Activated naive CD4-positive, alpha-beta T cell treated with anti-CD3 and anti-CD28 coated beads, Interleukin-2, amount 50 U/mL, for 24 hours (primary cell): ENCODE measurements around the gene GNB5.
"Not testable (repeated sequence)": the region's sequence is repeated elsewhere in the genome, so short reads cannot be mapped to it uniquely, and the experiment has no call there.

Source experiments
- H3K27ac Mint-ChIP-seq: one replicate; pipeline ENCODE4 v1.8.0; 2021; ENCODE audit warnings: mild to moderate bottlenecking, mixed read lengths
- H3K27me3 Mint-ChIP-seq: one replicate; pipeline ENCODE4 v1.8.0; 2021; ENCODE audit warnings: mixed read lengths
- H3K36me3 Mint-ChIP-seq: one replicate; pipeline ENCODE4 v1.8.0; 2021; ENCODE audit warnings: mixed read lengths
- H3K4me1 Mint-ChIP-seq: one replicate; pipeline ENCODE4 v1.8.0; 2021; ENCODE audit warnings: mixed read lengths
- H3K4me3 Mint-ChIP-seq: one replicate; pipeline ENCODE4 v1.8.0; 2021; ENCODE audit warnings: mild to moderate bottlenecking, mixed read lengths
- H3K9me3 Mint-ChIP-seq: one replicate; pipeline ENCODE4 v1.8.0; 2021; ENCODE audit warnings: mixed read lengths

The GNB5 gene

DNA sequence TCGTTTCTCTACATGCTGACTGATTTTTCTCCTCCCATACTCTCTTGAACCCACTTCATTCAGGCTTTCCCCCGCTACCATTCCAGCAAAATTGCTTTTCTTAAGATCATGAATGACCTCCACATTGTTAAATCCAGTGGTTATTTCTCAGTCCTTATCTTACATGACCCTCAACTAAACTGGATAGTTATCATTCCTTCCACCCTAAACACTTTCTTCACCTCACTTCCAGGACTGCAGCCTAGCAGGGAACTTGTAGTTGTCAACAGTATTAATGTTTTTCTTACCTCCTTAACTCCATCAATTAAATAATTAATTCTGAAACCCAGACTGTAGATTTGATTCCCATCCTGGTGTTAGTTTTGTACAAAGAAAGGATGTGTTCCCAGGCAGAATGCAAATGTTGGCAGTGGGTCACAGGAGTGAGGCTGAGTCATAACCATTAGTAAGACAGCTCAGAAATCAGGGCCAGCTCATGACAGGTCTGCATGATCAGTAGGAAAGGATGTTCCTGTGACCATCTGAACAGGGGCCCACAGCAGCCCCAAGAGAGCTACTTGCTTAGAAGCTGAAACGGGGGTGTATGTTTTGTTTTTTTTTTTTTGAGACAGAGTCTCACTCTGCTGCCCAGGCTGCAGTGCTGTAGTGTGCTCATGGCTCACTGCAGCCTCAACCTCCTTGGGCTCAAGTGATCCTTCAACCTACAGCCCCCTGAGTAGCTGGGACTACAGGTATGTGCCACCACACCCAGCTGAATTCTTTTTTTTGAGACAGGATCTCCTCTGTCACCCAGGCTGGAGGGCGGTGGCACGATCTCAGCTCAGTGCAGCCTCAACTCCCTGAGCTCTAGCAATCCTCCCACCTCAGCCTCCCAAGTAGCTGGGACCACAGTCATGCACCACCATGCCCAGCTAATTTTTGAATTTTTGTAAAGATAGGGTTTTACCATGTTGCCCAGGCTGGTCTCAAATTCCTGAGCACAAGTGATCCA lies 87.7 kb downstream of the GNB5 start:
- H3K4me1 Mint-ChIP-seq = no peaks in the 10 kb centered on the region
- no peaks in the 10 kb centered on the region for H3K9me3 Mint-ChIP-seq
- H3K27me3 Mint-ChIP-seq = peaks cover 2% of the 10 kb centered on the region
- H3K27ac Mint-ChIP-seq = no peak overlapping the region
- H3K4me3 Mint-ChIP-seq = no peak overlapping the region
- H3K36me3 Mint-ChIP-seq = peaks cover 2% of the 10 kb centered on the region

DNA sequence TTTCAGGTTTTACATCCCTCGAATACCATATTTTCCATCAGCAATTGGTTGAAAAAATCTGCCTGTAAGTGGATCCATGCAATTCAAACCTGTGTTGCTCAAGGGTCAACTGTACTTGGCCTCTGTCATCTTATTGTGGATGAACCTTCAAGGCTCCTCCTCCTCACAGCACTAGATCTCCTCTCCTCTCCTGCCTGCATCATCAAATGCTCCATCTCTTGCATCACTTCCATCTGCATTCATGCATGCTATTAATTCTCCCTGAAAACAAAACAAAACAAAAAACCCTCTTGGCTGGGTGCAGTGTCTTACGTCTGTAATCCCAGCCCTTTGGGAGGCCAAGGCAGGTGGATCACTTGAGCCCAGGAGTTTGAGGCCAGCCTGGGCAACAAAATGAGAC lies 88.7 kb downstream of the GNB5 start:
- no peak overlapping the region for H3K4me3 Mint-ChIP-seq
- H3K4me1 Mint-ChIP-seq = no peaks in the 10 kb centered on the region
- no peak overlapping the region for H3K27ac Mint-ChIP-seq
- H3K27me3 Mint-ChIP-seq = peaks cover 2% of the 10 kb centered on the region
- peaks cover 2% of the 10 kb centered on the region for H3K36me3 Mint-ChIP-seq
- H3K9me3 Mint-ChIP-seq = no peaks in the 10 kb centered on the region

DNA sequence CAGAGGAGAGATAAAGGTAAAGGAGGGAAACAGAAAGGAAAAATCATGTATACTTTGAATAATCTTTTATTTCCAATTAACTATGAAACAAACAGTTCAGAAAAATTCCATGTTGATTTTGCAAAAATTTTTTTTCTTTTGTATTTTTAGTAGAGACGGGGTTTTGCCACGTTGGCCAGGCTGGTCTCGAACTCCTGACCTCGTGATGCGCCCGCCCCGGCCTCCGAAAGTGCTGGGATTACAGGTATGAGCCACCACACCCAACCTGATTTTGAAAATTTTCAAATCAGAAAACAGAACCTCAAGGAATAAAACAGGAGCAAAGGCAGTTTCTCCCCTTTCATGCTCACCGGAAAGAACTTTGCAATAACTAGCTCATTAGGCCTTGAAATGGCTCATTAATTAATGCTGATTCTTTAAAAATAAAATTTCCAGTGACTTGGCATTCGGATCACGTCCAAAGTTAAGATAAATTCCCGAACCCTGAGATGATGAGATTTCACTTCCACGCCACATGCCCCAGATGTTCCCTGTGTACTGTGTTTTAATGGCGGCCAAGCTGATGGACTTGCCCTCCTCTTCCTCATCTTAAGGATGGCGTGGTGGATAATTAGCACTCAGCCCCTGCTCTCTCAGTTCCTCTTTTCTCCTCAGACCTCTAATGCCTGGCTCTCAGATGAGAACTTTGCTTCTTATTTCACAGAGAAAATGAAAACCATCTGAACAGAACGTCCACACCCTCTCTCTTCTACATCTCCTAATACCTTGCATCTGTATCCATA lies 89.5 kb downstream of the GNB5 start:
- Mint-ChIP-seq H3K27me3 (peaks cover 2% of the 10 kb centered on the region), H3K9me3 (no peaks in the 10 kb centered on the region), H3K36me3 (peaks cover 2% of the 10 kb centered on the region), H3K4me1 (no peaks in the 10 kb centered on the region), H3K4me3 (no peak overlapping the region), H3K27ac (no peak overlapping the region)

DNA sequence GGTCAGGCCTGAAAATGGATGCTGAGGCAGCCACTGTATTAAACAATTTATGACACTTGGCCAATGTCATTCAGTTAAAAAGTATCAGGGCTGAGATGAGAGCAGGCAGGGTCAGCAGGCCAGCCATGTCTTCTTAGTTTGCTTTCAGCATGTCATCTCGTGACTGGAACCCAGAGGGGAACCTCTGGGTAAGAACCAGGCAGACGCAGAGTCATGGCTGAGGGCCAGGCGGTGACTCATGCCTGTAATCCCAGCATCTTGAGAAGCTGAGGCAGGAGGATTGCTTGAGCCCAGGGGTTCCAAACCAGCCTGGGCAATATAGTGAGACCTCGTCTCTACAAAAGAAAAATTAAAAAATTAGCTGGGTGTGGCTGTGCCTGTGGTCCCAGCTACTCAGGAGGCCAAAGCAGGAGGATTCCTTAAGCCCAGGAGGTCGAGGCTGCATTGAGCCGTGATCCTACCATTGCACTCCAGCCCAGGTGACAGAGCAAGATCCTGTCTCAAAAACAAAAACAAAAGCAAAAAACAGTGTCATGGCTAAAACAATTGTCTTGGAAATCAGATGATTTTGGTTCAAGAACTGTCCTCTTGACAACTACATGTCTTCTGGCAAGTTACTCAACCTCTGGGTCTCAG lies 90.3 kb downstream of the GNB5 start:
- peaks cover 2% of the 10 kb centered on the region for H3K27me3 Mint-ChIP-seq
- H3K4me3 Mint-ChIP-seq = no peak overlapping the region
- no peaks in the 10 kb centered on the region for H3K9me3 Mint-ChIP-seq
- no peak overlapping the region for H3K27ac Mint-ChIP-seq
- peaks cover 2% of the 10 kb centered on the region for H3K36me3 Mint-ChIP-seq
- no peaks in the 10 kb centered on the region for H3K4me1 Mint-ChIP-seq

DNA sequence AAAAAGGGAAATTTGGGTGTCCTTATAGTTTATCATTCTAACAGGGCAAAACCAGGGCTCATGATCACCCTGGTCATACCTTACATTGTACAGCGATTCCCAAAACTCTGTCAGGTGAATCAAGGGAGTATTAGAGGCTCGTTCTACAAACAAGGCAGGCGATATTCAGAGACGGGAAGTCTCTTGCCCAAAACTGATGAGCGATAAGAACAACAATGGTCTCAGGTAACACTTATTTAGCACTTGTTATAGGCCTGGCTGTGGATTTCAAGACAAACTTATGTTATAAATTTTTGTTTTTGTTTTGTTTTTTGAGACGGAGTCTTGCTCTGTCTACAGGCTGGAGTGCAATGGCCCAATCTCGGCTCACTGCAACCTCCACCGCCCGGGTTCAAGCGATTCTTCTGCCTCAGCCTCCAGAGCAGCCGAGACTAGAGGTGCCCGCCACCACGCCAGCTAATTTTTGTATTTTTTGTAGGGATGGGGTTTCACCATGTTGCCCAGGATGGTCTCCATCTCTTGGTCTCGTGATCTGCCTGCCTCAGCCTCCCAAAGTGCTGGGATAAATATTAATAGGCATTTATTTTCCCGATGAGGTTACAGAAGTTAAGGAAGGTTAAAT lies 91.4 kb downstream of the GNB5 start:
- H3K9me3 Mint-ChIP-seq = no peaks in the 10 kb centered on the region
- H3K4me3 Mint-ChIP-seq = no peak overlapping the region
- no peaks in the 10 kb centered on the region for H3K4me1 Mint-ChIP-seq
- no peaks in the 10 kb centered on the region for H3K36me3 Mint-ChIP-seq
- H3K27ac Mint-ChIP-seq = no peak overlapping the region
- peaks cover 2% of the 10 kb centered on the region for H3K27me3 Mint-ChIP-seq

DNA sequence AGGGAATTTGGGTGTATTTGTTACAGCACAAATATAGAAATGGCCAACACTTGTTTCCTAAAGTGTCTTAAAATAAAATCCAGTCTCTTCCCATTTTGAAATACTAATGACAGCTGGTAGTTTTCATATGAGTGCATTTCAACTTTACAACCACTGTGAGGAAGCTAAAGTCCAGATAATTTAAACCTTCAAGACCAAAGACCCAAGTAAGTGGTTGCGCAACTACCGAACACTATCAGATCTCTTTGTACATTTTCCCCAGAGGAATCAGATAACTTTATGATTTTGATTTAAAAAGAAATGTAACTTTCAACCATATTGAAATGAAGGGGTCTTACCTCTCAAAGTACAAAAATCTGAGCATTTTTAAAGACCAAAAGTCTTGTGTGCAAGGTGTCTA lies 92.9 kb downstream of the GNB5 start:
- Mint-ChIP-seq H3K27ac (no peak overlapping the region), H3K4me1 (no peaks in the 10 kb centered on the region), H3K4me3 (no peak overlapping the region), H3K36me3 (no peaks in the 10 kb centered on the region), H3K9me3 (no peaks in the 10 kb centered on the region), H3K27me3 (peaks cover 2% of the 10 kb centered on the region)

DNA sequence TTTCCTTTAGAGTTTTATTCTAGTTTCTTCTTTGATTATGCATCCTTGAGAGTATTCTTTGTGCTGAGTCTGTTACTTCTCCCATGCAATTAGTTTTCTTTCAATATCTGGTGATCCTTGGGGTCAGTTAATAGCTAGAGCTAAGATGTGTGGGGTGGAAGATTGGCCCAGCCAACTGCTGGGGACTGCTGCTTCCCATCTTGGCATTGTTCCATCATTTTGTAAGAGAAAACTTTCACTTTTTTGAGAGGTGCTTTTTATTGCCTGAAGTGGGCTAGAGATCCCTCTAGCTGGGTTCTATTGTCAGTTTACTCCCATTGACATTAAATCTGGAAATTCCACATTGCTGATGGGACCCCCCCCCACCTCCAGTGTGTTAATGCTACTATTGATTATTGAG lies 94.0 kb downstream of the GNB5 start:
- Mint-ChIP-seq H3K36me3 (no peaks in the 10 kb centered on the region), H3K27me3 (peaks cover 2% of the 10 kb centered on the region), H3K9me3 (no peaks in the 10 kb centered on the region), H3K4me1 (no peaks in the 10 kb centered on the region), H3K4me3 (no peak overlapping the region), H3K27ac (no peak overlapping the region)

DNA sequence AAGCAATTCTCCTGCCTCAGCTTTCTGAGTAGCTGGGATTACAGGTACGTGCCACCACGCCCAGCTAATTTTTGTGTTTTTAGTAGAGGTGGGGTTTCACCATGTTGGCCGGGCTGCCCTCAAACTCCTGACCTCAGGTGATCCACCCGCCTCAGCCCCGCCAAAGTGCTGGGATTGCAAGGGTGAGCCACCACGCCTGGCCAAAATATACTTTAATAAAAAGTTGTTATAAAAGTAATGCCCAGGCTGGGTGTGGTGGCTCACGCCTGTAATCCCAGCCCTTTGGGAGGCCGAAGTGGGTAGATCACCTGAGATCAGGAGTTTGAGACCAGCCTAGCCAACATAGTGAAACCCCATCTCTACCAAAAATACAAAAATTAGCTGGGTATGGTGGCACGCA lies 94.7 kb downstream of the GNB5 start:
- not testable (repeated sequence) for H3K36me3 Mint-ChIP-seq, H3K27ac Mint-ChIP-seq, H3K4me1 Mint-ChIP-seq, H3K4me3 Mint-ChIP-seq, H3K27me3 Mint-ChIP-seq, H3K9me3 Mint-ChIP-seq

DNA sequence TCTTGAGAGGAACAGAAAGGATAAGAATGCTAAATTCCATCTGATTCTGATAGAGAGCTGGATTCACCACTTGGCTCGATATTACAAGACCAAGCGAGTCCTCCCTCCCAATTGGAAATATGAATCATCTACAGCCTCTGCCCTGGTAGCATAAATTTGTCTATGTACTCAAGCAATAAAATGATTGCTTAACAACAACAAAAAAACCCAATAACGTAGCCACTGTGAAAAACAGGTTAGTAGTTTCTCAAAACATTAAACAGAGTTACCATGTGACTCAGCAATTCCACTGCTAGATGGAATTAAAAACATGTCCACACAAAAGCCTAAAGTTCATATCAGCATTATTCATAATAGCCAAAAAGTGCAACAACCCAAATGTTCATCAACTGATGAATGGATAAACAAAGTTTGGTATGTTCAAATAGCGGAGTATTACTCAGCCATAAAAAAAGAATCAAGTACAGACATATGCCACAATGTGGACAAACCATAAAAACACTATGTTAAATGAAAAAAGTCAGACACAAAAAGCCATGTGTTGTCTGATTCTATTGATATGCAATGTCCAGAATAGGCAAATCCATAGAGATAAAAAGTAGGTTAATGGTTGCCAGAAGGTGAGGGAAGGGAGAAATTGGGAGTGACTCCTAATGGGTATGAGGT lies 95.5 kb downstream of the GNB5 start:
- Mint-ChIP-seq H3K27me3 (peaks cover 2% of the 10 kb centered on the region), H3K36me3 (no peaks in the 10 kb centered on the region), H3K4me3 (no peak overlapping the region), H3K9me3 (no peaks in the 10 kb centered on the region), H3K27ac (no peak overlapping the region), H3K4me1 (no peaks in the 10 kb centered on the region)

DNA sequence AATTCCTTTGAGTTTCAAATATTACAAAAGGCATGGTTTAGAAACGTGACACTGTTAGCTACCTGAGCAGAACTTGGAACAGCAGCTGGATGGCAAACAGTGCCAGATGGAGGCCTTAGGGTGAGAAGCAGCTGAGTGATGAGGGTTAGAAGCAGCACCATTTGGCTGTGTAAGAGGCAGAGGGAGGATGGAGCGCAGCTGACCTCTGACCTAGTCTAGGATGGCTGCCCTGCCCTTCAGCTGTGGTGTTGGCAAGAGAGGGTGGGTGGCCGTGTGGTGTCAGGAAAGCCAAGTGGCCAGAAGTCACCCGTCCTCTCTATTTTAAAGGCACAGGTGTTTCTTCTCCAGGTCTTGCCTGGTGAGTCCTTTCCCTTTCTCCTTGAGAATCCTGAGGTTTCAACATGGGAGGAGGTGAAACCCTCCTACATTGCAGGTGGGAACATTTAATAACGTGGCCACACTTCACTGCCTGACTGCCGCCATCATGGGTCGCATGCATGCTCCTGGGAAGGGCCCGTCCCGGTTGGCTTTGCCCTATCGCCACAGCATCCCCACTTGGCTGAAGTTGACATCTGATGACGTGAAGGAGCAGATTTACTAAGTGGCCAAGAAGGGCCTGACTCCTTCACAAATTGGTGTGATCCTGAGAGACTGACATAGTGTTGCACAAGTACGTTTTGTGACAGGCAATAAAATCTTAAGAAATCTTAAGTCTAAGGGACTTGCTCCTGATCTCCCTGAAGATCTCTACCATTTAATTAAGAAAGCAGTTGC lies 96.2 kb downstream of the GNB5 start:
- Mint-ChIP-seq H3K27me3 (peaks cover 2% of the 10 kb centered on the region), H3K36me3 (no peaks in the 10 kb centered on the region), H3K9me3 (peaks cover 6% of the 10 kb centered on the region), H3K4me1 (no peaks in the 10 kb centered on the region), H3K27ac (no peak overlapping the region), H3K4me3 (no peak overlapping the region)

DNA sequence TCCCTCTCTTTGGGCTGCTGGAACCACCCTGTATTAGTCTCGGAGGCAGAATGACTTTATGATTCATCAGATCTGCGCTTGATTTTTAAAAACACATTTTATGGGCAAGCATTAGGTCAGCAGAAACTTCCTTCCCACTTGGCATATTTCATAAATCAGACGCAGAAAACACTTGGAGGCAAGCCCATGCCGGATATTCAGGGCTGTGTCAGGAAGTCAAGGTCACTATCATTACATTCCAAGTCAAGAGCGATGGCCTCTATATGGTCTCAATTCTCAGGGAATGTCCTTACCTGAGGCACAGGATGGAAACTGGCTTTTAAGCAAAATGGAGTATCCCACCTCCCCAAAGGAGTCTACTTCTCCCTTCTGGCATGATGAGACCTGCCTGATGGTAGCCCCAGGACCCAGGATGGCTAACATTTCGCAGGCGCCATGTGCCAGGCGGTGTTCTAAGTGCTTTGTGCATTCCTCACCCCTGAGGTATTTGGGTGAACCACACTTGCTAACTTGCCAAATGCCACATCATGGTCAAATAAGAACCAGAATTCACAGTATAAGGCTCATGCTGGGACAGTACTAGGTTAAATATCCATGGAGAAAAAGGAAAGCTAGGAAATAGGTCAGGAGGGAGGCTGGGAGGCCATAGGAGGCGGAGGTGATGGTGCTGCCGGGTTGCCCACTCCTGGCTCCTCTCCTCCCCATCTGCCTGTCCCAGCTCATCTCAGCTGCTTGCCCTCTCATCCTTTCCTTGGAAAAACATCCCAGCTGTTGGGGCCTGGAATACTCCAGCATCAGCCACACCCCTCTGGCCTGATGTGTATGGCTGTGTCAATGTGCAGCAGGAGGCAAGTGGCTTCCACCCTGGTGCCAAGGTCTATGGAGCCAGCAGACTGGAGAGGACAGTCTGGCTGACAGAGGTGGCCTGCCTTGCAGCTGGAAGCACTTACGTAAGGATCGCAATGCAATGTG lies 97.4 kb downstream of the GNB5 start:
- peaks cover 5% of the 10 kb centered on the region for H3K36me3 Mint-ChIP-seq
- peaks cover 4% of the 10 kb centered on the region for H3K27me3 Mint-ChIP-seq
- H3K9me3 Mint-ChIP-seq = peaks cover 13% of the 10 kb centered on the region
- peak overlapping the region; percentile 41 for H3K27ac Mint-ChIP-seq
- no peak overlapping the region for H3K4me3 Mint-ChIP-seq
- no peaks in the 10 kb centered on the region for H3K4me1 Mint-ChIP-seq

DNA sequence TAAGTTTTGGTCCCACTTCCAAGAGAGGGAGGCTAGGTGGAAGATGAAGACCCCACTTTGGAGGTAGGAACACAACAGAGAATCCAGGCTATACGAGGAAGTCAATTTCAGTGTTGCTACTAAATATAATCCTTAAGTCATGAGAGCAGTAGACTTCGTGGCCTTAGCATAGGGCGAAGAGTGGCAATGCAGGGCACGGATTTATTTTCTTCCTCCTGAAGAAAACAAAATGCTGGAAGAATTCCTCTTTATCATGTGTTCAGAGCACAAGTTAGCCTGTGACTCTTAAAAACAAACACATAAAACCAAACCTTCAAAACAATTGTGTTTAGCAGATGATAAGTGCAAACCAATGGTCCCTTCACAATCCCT lies 98.0 kb downstream of the GNB5 start:
- H3K27ac Mint-ChIP-seq = no peak overlapping the region

DNA sequence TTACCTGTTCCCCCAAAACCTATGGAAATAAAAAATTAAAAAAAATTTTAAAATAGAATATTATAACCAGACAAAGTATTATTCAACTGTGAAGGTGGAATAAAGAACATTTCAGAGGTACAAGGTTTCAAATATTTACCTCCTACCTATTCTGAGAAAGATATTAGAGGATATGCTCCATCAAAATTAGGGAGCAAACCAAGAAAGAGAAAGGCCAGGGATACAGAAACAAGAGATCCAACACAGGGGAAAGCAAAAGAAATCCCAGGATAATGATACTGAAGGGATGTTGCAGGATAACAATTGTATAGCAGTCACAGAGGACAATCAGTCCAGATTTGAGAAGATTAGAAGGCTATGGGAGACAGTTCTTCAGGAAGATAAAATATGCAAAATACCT lies 101.0 kb downstream of the GNB5 start:
- Mint-ChIP-seq H3K27ac (no peak overlapping the region), H3K4me1 (no peaks in the 10 kb centered on the region), H3K27me3 (peaks cover 4% of the 10 kb centered on the region), H3K4me3 (no peak overlapping the region), H3K9me3 (peaks cover 13% of the 10 kb centered on the region), H3K36me3 (peaks cover 5% of the 10 kb centered on the region)

More for the DNA sequence above, 98.0 kb downstream of the GNB5 start:
- H3K27me3 Mint-ChIP-seq = peaks cover 4% of the 10 kb centered on the region
- H3K4me1 Mint-ChIP-seq = no peaks in the 10 kb centered on the region
- peaks cover 5% of the 10 kb centered on the region for H3K36me3 Mint-ChIP-seq
- H3K4me3 Mint-ChIP-seq = no peak overlapping the region
- H3K9me3 Mint-ChIP-seq = peaks cover 13% of the 10 kb centered on the region
